ENCODE data around the gene KRT81.

Gene KRT81

DNA sequence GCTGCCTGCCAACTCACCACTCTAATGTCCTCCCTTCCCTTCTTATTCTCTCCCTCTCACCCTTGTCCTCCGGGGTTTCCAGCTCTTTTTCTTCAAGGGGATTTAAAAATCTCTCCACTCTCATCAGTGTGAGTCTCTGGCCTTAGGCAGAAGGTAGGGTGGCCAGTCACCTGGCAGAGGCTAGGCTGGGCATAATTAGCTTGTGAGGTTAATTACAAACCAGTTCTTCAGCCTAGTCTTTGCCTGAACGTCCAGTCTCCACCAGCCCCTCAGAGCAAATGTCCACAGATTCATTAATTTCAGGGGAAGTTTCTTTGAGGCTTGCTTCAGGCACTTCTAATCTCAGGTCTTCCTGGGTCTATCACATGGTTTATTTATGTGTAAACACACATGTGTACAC, 51.6 kb downstream of the KRT81 start:
- H3K4me2 ChIP-seq, result no peak overlapping the region
- no peak overlapping the region for H3K27ac ChIP-seq
- H3K27me3 ChIP-seq (ENCODE audit: insufficient read depth, low read depth), result no peaks in the 10 kb centered on the region
- no peaks in the 10 kb centered on the region for H3K36me3 ChIP-seq (ENCODE audit: insufficient read depth)
- TF ChIP-seq, protein P1, sequence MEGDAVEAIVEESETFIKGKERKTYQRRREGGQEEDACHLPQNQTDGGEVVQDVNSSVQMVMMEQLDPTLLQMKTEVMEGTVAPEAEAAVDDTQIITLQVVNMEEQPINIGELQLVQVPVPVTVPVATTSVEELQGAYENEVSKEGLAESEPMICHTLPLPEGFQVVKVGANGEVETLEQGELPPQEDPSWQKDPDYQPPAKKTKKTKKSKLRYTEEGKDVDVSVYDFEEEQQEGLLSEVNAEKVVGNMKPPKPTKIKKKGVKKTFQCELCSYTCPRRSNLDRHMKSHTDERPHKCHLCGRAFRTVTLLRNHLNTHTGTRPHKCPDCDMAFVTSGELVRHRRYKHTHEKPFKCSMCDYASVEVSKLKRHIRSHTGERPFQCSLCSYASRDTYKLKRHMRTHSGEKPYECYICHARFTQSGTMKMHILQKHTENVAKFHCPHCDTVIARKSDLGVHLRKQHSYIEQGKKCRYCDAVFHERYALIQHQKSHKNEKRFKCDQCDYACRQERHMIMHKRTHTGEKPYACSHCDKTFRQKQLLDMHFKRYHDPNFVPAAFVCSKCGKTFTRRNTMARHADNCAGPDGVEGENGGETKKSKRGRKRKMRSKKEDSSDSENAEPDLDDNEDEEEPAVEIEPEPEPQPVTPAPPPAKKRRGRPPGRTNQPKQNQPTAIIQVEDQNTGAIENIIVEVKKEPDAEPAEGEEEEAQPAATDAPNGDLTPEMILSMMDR (conservative IDR thresholded peaks at IDR 0.05; ENCODE audit: low read depth, low read length), result no peak
- H3K4me3 ChIP-seq (IDR thresholded peaks at IDR 0.05; ENCODE audit: insufficient read depth, low read depth, low read length), result no peak overlapping the region
- peaks cover 40% of the 10 kb centered on the region for H3K4me1 ChIP-seq (ENCODE audit: low read depth, poor library complexity, severe bottlenecking)
- no peak overlapping the region for H3K9ac ChIP-seq
- H3K79me2 ChIP-seq (ENCODE audit: insufficient read depth, low read depth), result no peaks in the 10 kb centered on the region
- H4K20me1 ChIP-seq (ENCODE audit: insufficient read depth), result no peaks in the 10 kb centered on the region
- H2AFZ ChIP-seq (ENCODE audit: low read depth), result no peak overlapping the region

DNA sequence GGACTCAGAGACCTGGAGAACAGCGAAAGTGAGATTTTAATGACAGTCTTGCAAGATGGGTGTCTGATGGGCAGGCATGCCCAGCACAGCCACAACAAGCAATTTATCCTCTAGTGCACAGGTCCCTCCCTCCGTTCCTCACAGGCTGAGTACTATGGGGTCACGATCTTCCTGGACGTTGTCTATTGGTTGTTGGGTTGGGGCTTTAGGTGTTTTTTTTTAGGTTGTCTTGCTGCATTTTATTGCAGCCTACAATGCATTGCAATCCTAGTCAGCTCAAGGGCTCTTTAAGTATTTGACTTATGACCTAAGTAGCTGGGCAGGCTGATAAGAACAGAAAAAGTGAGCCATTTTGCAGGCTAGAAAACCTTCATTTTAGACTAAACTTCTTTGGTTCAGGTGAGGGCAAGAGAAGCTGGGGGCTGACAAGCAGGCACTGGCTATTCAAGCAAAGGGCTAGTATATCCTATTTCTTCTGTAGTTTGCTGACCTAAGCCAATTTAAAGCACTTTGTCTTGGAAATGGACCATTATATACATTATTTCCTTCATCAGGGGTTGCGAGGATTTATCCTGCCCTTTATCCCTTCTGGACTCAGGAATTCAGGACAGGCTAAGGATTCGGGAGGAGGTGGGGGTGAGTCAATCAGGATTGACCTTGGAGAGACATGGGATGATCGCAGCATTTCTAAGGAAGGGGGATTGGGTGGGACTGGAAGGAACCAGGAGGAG, 52.3 kb downstream of the KRT81 start:
- Histone ChIP-seq H3K4me2 (no peak overlapping the region), H3K4me1 (ENCODE audit: low read depth, poor library complexity, severe bottlenecking) (peaks cover 33% of the 10 kb centered on the region)

DNA sequence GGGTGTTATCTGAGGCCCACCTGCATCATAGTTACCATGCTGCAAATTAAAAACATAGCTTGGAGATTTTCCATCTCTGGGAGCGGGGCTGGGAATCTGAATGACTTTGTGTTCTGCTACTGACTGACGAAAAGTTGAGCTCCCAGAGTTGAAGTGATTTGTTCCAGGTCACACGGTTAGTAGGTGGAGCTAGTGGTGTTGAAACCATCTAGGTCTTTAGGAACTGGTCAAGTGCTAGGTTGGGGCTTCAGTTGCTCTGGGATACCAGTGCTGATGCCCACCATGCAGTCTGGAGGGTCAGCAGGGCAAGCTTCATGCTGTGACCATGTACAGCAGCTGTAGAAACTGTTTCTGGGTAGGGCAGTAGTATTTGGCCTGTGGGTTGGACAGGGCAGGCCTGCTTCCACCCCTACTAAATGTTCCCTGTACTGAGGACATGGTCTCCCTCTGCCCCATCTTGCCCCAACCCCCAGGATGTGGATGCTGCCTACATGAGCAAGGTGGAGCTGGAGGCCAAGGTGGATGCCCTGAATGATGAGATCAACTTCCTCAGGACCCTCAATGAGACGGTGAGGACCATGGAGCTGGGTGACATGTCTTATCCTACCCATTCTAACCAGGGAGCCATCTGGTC, 53.0 kb downstream of the KRT81 start:
- Histone ChIP-seq H3K4me1 (ENCODE audit: low read depth, poor library complexity, severe bottlenecking) (peaks cover 25% of the 10 kb centered on the region), H3K9ac (no peak overlapping the region), H3K4me3 (IDR thresholded peaks at IDR 0.05; ENCODE audit: insufficient read depth, low read depth, low read length) (no peak overlapping the region), H3K27me3 (ENCODE audit: insufficient read depth, low read depth) (no peaks in the 10 kb centered on the region), H3K4me2 (no peak overlapping the region), H4K20me1 (ENCODE audit: insufficient read depth) (no peaks in the 10 kb centered on the region), H3K27ac (no peak overlapping the region), H3K36me3 (ENCODE audit: insufficient read depth) (no peaks in the 10 kb centered on the region), H3K79me2 (ENCODE audit: insufficient read depth, low read depth) (no peaks in the 10 kb centered on the region), H2AFZ (ENCODE audit: low read depth) (no peak overlapping the region)
- TF ChIP-seq, protein P1 (conservative IDR thresholded peaks at IDR 0.05; ENCODE audit: low read depth, low read length), result no peak

More for the DNA sequence above, 52.3 kb downstream of the KRT81 start:
- Histone ChIP-seq H3K79me2 (ENCODE audit: insufficient read depth, low read depth) (no peaks in the 10 kb centered on the region), H3K4me3 (IDR thresholded peaks at IDR 0.05; ENCODE audit: insufficient read depth, low read depth, low read length) (no peak overlapping the region), H3K36me3 (ENCODE audit: insufficient read depth) (no peaks in the 10 kb centered on the region), H3K27me3 (ENCODE audit: insufficient read depth, low read depth) (no peaks in the 10 kb centered on the region), H2AFZ (ENCODE audit: low read depth) (no peak overlapping the region), H3K9ac (no peak overlapping the region), H3K27ac (no peak overlapping the region), H4K20me1 (ENCODE audit: insufficient read depth) (no peaks in the 10 kb centered on the region)
- TF ChIP-seq, protein P1 (conservative IDR thresholded peaks at IDR 0.05; ENCODE audit: low read depth, low read length), result no peak

DNA sequence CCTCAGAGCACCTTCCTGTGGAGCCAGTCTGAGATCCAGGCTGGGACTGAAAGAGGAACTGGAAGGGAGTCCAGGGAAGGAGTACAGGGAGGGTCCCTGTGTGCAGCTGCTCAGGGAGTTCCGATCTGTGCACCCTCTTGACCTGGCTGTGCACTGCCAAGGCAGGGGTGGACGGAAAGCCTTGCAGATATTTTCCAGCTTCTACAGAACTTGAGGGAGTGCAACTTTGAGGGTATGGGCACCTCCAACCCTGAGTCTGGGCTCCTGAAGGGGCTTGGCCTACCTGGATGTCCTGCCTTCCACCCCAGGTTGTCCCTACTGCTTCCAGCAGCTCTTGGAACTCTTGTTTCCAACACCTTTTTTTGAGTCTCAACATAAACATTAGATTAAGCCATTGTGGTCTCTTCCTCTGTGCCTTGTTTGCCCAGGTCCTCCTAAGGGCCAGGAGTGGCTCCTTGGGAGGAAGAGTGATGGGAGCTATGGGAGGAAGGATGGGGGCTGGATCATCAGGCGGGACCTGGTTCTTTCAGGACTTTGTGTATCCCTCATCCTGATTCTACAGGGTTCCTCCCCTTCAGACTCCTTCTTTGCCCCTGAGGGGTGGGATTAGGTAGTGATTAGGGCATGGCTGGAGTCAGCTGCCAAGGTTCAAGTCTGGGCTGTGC, 54.8 kb downstream of the KRT81 start:
- Histone ChIP-seq H3K4me1 (ENCODE audit: low read depth, poor library complexity, severe bottlenecking) (peaks cover 7% of the 10 kb centered on the region), H3K27ac (no peak overlapping the region), H3K4me2 (no peak overlapping the region), H4K20me1 (ENCODE audit: insufficient read depth) (no peaks in the 10 kb centered on the region), H3K9ac (no peak overlapping the region), H3K4me3 (IDR thresholded peaks at IDR 0.05; ENCODE audit: insufficient read depth, low read depth, low read length) (no peak overlapping the region), H3K27me3 (ENCODE audit: insufficient read depth, low read depth) (no peaks in the 10 kb centered on the region), H3K79me2 (ENCODE audit: insufficient read depth, low read depth) (no peaks in the 10 kb centered on the region), H3K36me3 (ENCODE audit: insufficient read depth) (no peaks in the 10 kb centered on the region), H2AFZ (ENCODE audit: low read depth) (no peak overlapping the region)
- TF ChIP-seq, protein P1 (conservative IDR thresholded peaks at IDR 0.05; ENCODE audit: low read depth, low read length), result no peak

Data from KMS-11 (cell line).